B cell (primary cell): ENCODE measurements around the gene PRIMPOL. TPM values are rescaled to one million over a fixed set of nuclear protein-coding genes. Genes with fewer than 3 reads are reported as not detected.

Source experiments
- ATAC-seq: fragments of 200-7000 bp; cut with Tn5 transposase; one replicate; pipeline ENCODE4 v1.10.0; 2021; ENCODE audit warnings: low read depth, mild to moderate bottlenecking, moderate number of reproducible peaks, moderate library complexity
- CTCF ChIA-PET: fragments of 350-600 bp; sonication (Branson Sonifier 250); formaldehyde crosslinking; loops from one replicate; lab custom pipeline; 2021; ENCODE audit warnings: antibody characterized with exemption, inconsistent platforms; lab: Charles Lee
- POLR2A ChIA-PET: fragments of 350-600 bp; sonication (Branson Sonifier 250); formaldehyde crosslinking; loops from one replicate; lab custom pipeline; 2021; ENCODE audit warnings: antibody characterized with exemption; lab: Charles Lee
- DNase-seq: peaks from one replicate; pipeline ENCODE4 v3.0.0; 2013
- H2AFZ ChIP-seq: 2 replicates; pipeline ENCODE4 v1.6.1; 2012; ENCODE audit warnings: mild to moderate bottlenecking, low read depth, low read length; ENCODE audit not compliant: insufficient read depth, poor library complexity, severe bottlenecking
- H3K27ac ChIP-seq, 2 donors: 1 replicate in 1 of 2; 2 replicates in 1 of 2; pipeline ENCODE4 v1.5.1; 2012 to 2013; ENCODE audit warnings: low read length in 2 of 2, mild to moderate bottlenecking in 2 of 2, moderate library complexity in 1 of 2
- H3K27me3 ChIP-seq, 4 experiments: fragments of 200-600 bp in 1 of 4; sonication (generic) in 1 of 4; replicated peaks in 1 of 4; 1 replicate in 2 of 4; 2 replicates in 2 of 4; pipeline versions ENCODE4 v1.6.1 to v1.7.0; 2013 to 2016; ENCODE audit warnings: low read length in 3 of 4, mild to moderate bottlenecking in 2 of 4, mixed read lengths in 1 of 4, moderate library complexity in 1 of 4; ENCODE audit not compliant: insufficient read depth in 4 of 4, control insufficient read depth in 3 of 4; ENCODE audit errors: control extremely low read depth in 1 of 4
- H3K36me3 ChIP-seq, 2 experiments: replicated peaks in 1 of 2; 1 replicate in 1 of 2; 2 replicates in 1 of 2; pipeline versions ENCODE4 v1.6.1 to v1.7.1; 2013; ENCODE audit warnings: low read length in 1 of 2; ENCODE audit not compliant: insufficient read depth in 2 of 2, control insufficient read depth in 1 of 2; ENCODE audit errors: control extremely low read depth in 1 of 2, extremely low read depth in 1 of 2
- H3K4me1 ChIP-seq, 2 donors: fragments of 200-600 bp in 1 of 2; sonication (generic) in 1 of 2; 1 replicate in 1 of 2; 2 replicates in 1 of 2; pipeline versions ENCODE4 v1.5.1 to v1.6.1; 2013 to 2017; ENCODE audit warnings: low read length in 2 of 2; ENCODE audit not compliant: control insufficient read depth in 2 of 2, insufficient read depth in 2 of 2
- H3K4me2 ChIP-seq: replicated peaks from 2 replicates; pipeline ENCODE3; 2012; ENCODE audit warnings: mild to moderate bottlenecking, low read depth, low read length; ENCODE audit not compliant: poor library complexity, severe bottlenecking
- H3K4me3 ChIP-seq, 5 experiments: fragments of 200-600 bp in 1 of 5; sonication (generic) in 1 of 5; 1 replicate in 3 of 5; 2 replicates in 2 of 5; pipeline versions ENCODE4 v1.5.1 to v1.7.0; 2011 to 2016; ENCODE audit warnings: low read length in 4 of 5, mild to moderate bottlenecking in 4 of 5, low read depth in 2 of 5, control low read depth in 1 of 5, moderate library complexity in 1 of 5; ENCODE audit not compliant: insufficient read depth in 1 of 5; ENCODE audit errors: control extremely low read depth in 1 of 5, extremely low read depth in 1 of 5
- H3K79me2 ChIP-seq: fragments of 200-600 bp; sonication (generic); one replicate; pipeline ENCODE4 v1.6.0; 2016; ENCODE audit warnings: low read length; ENCODE audit not compliant: control insufficient read depth, insufficient read depth
- H3K9ac ChIP-seq: fragments of 200-600 bp; sonication (generic); 2 replicates; pipeline ENCODE4 v1.6.1; 2017; ENCODE audit warnings: mild to moderate bottlenecking, low read length, moderate library complexity
- H3K9me3 ChIP-seq, 3 donors: one replicate each; pipeline versions ENCODE4 v1.6.1 to v1.7.1; 2013; ENCODE audit warnings: low read length in 2 of 3; ENCODE audit not compliant: control insufficient read depth in 2 of 3, insufficient read depth in 1 of 3; ENCODE audit errors: control extremely low read depth in 1 of 3
- H4K20me1 ChIP-seq: 2 replicates; pipeline ENCODE4 v1.6.0; 2012; ENCODE audit warnings: mild to moderate bottlenecking, low read length; ENCODE audit not compliant: insufficient read depth, control insufficient read depth, poor library complexity, severe bottlenecking
- H3K27ac Mint-ChIP-seq: one replicate; pipeline ENCODE4 v1.8.0; 2021; ENCODE audit warnings: mixed read lengths
- H3K27me3 Mint-ChIP-seq: one replicate; pipeline ENCODE4 v1.8.0; 2021; ENCODE audit warnings: mixed read lengths
- H3K4me1 Mint-ChIP-seq: one replicate; pipeline ENCODE4 v1.8.0; 2021; ENCODE audit warnings: mixed read lengths
- H3K4me3 Mint-ChIP-seq: one replicate; pipeline ENCODE4 v1.8.0; 2021; ENCODE audit warnings: mixed read lengths
- H3K9me3 Mint-ChIP-seq: one replicate; pipeline ENCODE4 v1.8.0; 2022; ENCODE audit warnings: mixed read lengths; ENCODE audit not compliant: insufficient read depth
- CTCF ChIP-seq: fragments of 200-600 bp; IDR thresholded peaks from one replicate; pipeline ENCODE4 v1.8.0; 2022; ENCODE audit warnings: antibody characterized with exemption, mild to moderate bottlenecking
- EZH2 ChIP-seq: IDR thresholded peaks from 2 replicates; pipeline ENCODE4 v1.6.1; 2012; ENCODE audit warnings: borderline replicate concordance, low read depth, mild to moderate bottlenecking, moderate library complexity, low read length; ENCODE audit not compliant: insufficient read depth, poor library complexity, severe bottlenecking
- WGBS: methylation state at CpG from one replicate; pipeline ENCODE4 v1.1.5; 2013; ENCODE audit warnings: missing lambda C conversion rate; ENCODE audit not compliant: insufficient coverage; 5-methylcytosine and 5-hydroxymethylcytosine counted together
- intact Hi-C: fragments of 100-400 bp; cut with micrococcal nuclease; formaldehyde crosslinking; loops from one replicate; pipeline ENCODE4 v1.10.0; 2022
- polyA plus RNA-seq: library from polyadenylated mRNA; depleted of rRNA; stranded (reverse); fragments of >200 nt; gene quantifications from 2 replicates; pipeline ENCODE4 v1.2.3, GENCODE V29; 2012
- total RNA-seq, 2 donors: library from RNA; stranded (reverse); fragments of 120-200 nt in 1 of 2; gene quantifications; 1 replicate in 1 of 2; 2 replicates in 1 of 2; pipeline versions ENCODE4 v1.2.3 to v1.2.4, GENCODE V29; 2013 to 2022

PRIMPOL gene
- total and polyA plus RNA-seq, 2 donors (not counting 1 experiment from before 2014, with no cell fraction given) = 15.4 to 16.3 TPM

DNA sequence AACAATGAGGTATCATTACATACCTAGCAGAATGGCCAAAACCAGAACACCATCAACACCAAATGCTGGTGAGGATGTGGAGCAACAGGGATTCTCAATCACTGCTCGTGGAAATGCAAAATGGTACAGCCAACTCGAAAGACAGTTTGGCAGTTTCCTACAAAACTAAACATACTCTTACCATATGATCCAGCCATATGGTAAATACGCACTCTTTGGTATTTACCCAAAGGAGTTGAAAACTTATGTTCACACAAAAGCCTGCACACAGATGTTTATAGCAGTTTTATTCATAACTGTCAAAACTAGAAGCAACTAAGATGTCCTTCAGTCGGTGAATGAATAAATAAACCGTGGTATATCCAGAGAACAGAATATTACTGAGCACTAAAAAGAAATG lies 8.1 kb upstream of the PRIMPOL start:
- Histone ChIP-seq H4K20me1 (peaks cover 63% of the 10 kb centered on the region), H3K4me2 (no peak overlapping the region), H3K4me3 (no peak overlapping the region), H3K27me3 (no peaks in the 10 kb centered on the region), H3K9me3 (no peaks in the 10 kb centered on the region), H3K36me3 (peaks cover 10 to 40% of the 10 kb centered on the region in 2 experiments), H3K27ac (no peak overlapping the region), H3K9ac (no peak overlapping the region), H3K79me2 (peaks cover 83% of the 10 kb centered on the region), H3K4me1 (peaks cover 2 to 6% of the 10 kb centered on the region in 2 donors), H2AFZ (no peak overlapping the region)
- H3K4me3 Mint-ChIP-seq = no peak overlapping the region
- ChIA-PET CTCF (no interaction called here), POLR2A (no interaction called here)
- H3K27ac Mint-ChIP-seq = no peak overlapping the region
- peaks cover 43% of the 10 kb centered on the region for H3K4me1 Mint-ChIP-seq
- intact Hi-C loops = no loop called here
- no peaks in the 10 kb centered on the region for H3K27me3 Mint-ChIP-seq
- H3K9me3 Mint-ChIP-seq = no peaks in the 10 kb centered on the region
- no peak for ATAC-seq
- no peak for DNase-seq
- TF ChIP-seq CTCF = no peak
- TF ChIP-seq EZH2 = no peak
- whole genome bisulfite sequencing = 94% methylated on average over 2 of the region's 5 CpGs

GRCh38 chr4:184643731-184644130 lies 5.8 kb upstream of the PRIMPOL start:
- Histone ChIP-seq H2AFZ (no peak overlapping the region), H3K27ac (no peak overlapping the region), H3K27me3 (no peaks in the 10 kb centered on the region), H4K20me1 (peaks cover 60% of the 10 kb centered on the region), H3K79me2 (peaks cover 99% of the 10 kb centered on the region), H3K9me3 (no peaks in the 10 kb centered on the region), H3K4me3 (no peak overlapping the region), H3K4me1 (peaks cover 14 to 24% of the 10 kb centered on the region in 2 donors), H3K9ac (no peak overlapping the region), H3K36me3 (peaks cover 5 to 20% of the 10 kb centered on the region in 2 experiments), H3K4me2 (no peak overlapping the region)
- TF ChIP-seq CTCF = no peak
- no peak for TF ChIP-seq EZH2
- Mint-ChIP-seq H3K9me3 (no peaks in the 10 kb centered on the region), H3K4me1 (peaks cover 62% of the 10 kb centered on the region), H3K27me3 (no peaks in the 10 kb centered on the region), H3K4me3 (no peak overlapping the region), H3K27ac (no peak overlapping the region)
- no peak for ATAC-seq
- DNase-seq = no peak
- ChIA-PET POLR2A (no interaction called here), CTCF (no interaction called here)
- no CpG with 5 or more reads among the region's 1 CpG for WGBS
- intact Hi-C loops = no loop called here
